ENCODE results near the gene CASP2. TPM values are rescaled to one million over a fixed set of nuclear protein-coding genes. Genes with fewer than 3 reads are reported as not detected.

The CASP2 gene
- polyA plus RNA-seq, result 1 to 10 TPM; 6.6 to 7.2 TPM

- peak within 1 kb of the TSS; percentile 71 to 91 for H3K27ac ChIP-seq (ENCODE audit: low read depth in 2 of 2, low read length in 1 of 2)
- H3K27me3 ChIP-seq (ENCODE audit: control insufficient read depth in 1 of 2, insufficient read depth in 2 of 2, low read length in 2 of 2), result no peaks in the 10 kb centered on the region
- H3K4me1 ChIP-seq (ENCODE audit: control insufficient read depth in 2 of 2, insufficient read depth in 2 of 2, low read length in 1 of 2), result peaks cover 0 to 5% of the 10 kb centered on the region in 2 donors
- H3K36me3 ChIP-seq (ENCODE audit: control insufficient read depth in 2 of 2, insufficient read depth in 2 of 2, low read length in 1 of 2), result peaks cover 6 to 8% of the 10 kb centered on the region in 2 donors
- H3K9me3 ChIP-seq (ENCODE audit: control insufficient read depth in 2 of 2, insufficient read depth in 1 of 2, low read depth in 1 of 2, low read length in 1 of 2), result no peaks in the 10 kb centered on the region
- WGBS, 2 donors, result 2 to 4% methylated on average over 76 to 84 of the region's 84 CpGs
- peak within 1 kb of the TSS; percentile 85 for H3K4me3 ChIP-seq (ENCODE audit: low read depth in 1 of 2, low read length in 2 of 2)
Measured at GRCh38 chr7:143287935-143288826, at the start of gene CASP2. CASP2 (plus strand) TSS chr7:143288351; CDS start chr7:143288456, 105 bp downstream.

GRCh38 chr7:143239813-143240212, 48.3 kb upstream of the CASP2 start:
- Histone ChIP-seq H3K27ac (ENCODE audit: low read depth in 2 of 2, low read length in 1 of 2) (no peak overlapping the region), H3K9me3 (ENCODE audit: control insufficient read depth in 2 of 2, insufficient read depth in 1 of 2, low read depth in 1 of 2, low read length in 1 of 2) (no peaks in the 10 kb centered on the region), H3K27me3 (ENCODE audit: control insufficient read depth in 1 of 2, insufficient read depth in 2 of 2, low read length in 2 of 2) (no peaks in the 10 kb centered on the region), H3K4me1 (ENCODE audit: control insufficient read depth in 2 of 2, insufficient read depth in 2 of 2, low read length in 1 of 2) (no peaks in the 10 kb centered on the region), H3K4me3 (ENCODE audit: low read depth in 1 of 2, low read length in 2 of 2) (no peak overlapping the region), H3K36me3 (ENCODE audit: control insufficient read depth in 2 of 2, insufficient read depth in 2 of 2, low read length in 1 of 2) (no peaks in the 10 kb centered on the region)

GRCh38 chr7:143240291-143241168, 47.6 kb upstream of the CASP2 start:
- Histone ChIP-seq H3K9me3 (ENCODE audit: control insufficient read depth in 2 of 2, insufficient read depth in 1 of 2, low read depth in 1 of 2, low read length in 1 of 2) (no peaks in the 10 kb centered on the region), H3K36me3 (ENCODE audit: control insufficient read depth in 2 of 2, insufficient read depth in 2 of 2, low read length in 1 of 2) (no peaks in the 10 kb centered on the region), H3K27ac (ENCODE audit: low read depth in 2 of 2, low read length in 1 of 2) (no peak overlapping the region), H3K27me3 (ENCODE audit: control insufficient read depth in 1 of 2, insufficient read depth in 2 of 2, low read length in 2 of 2) (no peaks in the 10 kb centered on the region), H3K4me1 (ENCODE audit: control insufficient read depth in 2 of 2, insufficient read depth in 2 of 2, low read length in 1 of 2) (no peaks in the 10 kb centered on the region), H3K4me3 (ENCODE audit: low read depth in 1 of 2, low read length in 2 of 2) (no peak overlapping the region)
- WGBS, 2 donors, result 20 to 22% methylated on average over 9 of the region's 9 CpGs

GRCh38 chr7:143242306-143242705, 45.8 kb upstream of the CASP2 start:
- no peaks in the 10 kb centered on the region for H3K36me3 ChIP-seq (ENCODE audit: control insufficient read depth in 2 of 2, insufficient read depth in 2 of 2, low read length in 1 of 2)
- no peaks in the 10 kb centered on the region for H3K4me1 ChIP-seq (ENCODE audit: control insufficient read depth in 2 of 2, insufficient read depth in 2 of 2, low read length in 1 of 2)
- no peaks in the 10 kb centered on the region for H3K9me3 ChIP-seq (ENCODE audit: control insufficient read depth in 2 of 2, insufficient read depth in 1 of 2, low read depth in 1 of 2, low read length in 1 of 2)
- H3K27me3 ChIP-seq (ENCODE audit: control insufficient read depth in 1 of 2, insufficient read depth in 2 of 2, low read length in 2 of 2), result no peaks in the 10 kb centered on the region
- no peak overlapping the region for H3K27ac ChIP-seq (ENCODE audit: low read depth in 2 of 2, low read length in 1 of 2)
- no peak overlapping the region for H3K4me3 ChIP-seq (ENCODE audit: low read depth in 1 of 2, low read length in 2 of 2)
- 84% methylated on average over 11 of the region's 11 CpGs for WGBS, 2 donors

GRCh38 chr7:143243111-143243510, 45.0 kb upstream of the CASP2 start:
- WGBS, 2 donors, result 46 to 58% methylated on average over 7 of the region's 7 CpGs

GRCh38 chr7:143243614-143244013, 44.5 kb upstream of the CASP2 start:
- WGBS, 2 donors, result 46 to 63% methylated on average over 3 of the region's 3 CpGs
- H3K27me3 ChIP-seq (ENCODE audit: control insufficient read depth in 1 of 2, insufficient read depth in 2 of 2, low read length in 2 of 2), result no peaks in the 10 kb centered on the region
- no peaks in the 10 kb centered on the region for H3K36me3 ChIP-seq (ENCODE audit: control insufficient read depth in 2 of 2, insufficient read depth in 2 of 2, low read length in 1 of 2)
- H3K4me3 ChIP-seq (ENCODE audit: low read depth in 1 of 2, low read length in 2 of 2), result no peak overlapping the region
- no peaks in the 10 kb centered on the region for H3K4me1 ChIP-seq (ENCODE audit: control insufficient read depth in 2 of 2, insufficient read depth in 2 of 2, low read length in 1 of 2)
- no peak overlapping the region for H3K27ac ChIP-seq (ENCODE audit: low read depth in 2 of 2, low read length in 1 of 2)
- H3K9me3 ChIP-seq (ENCODE audit: control insufficient read depth in 2 of 2, insufficient read depth in 1 of 2, low read depth in 1 of 2, low read length in 1 of 2), result no peaks in the 10 kb centered on the region

More at GRCh38 chr7:143243111-143243510, 45.0 kb upstream of the CASP2 start:
- Histone ChIP-seq H3K4me3 (ENCODE audit: low read depth in 1 of 2, low read length in 2 of 2) (no peak overlapping the region), H3K9me3 (ENCODE audit: control insufficient read depth in 2 of 2, insufficient read depth in 1 of 2, low read depth in 1 of 2, low read length in 1 of 2) (no peaks in the 10 kb centered on the region), H3K4me1 (ENCODE audit: control insufficient read depth in 2 of 2, insufficient read depth in 2 of 2, low read length in 1 of 2) (no peaks in the 10 kb centered on the region), H3K27ac (ENCODE audit: low read depth in 2 of 2, low read length in 1 of 2) (no peak overlapping the region), H3K27me3 (ENCODE audit: control insufficient read depth in 1 of 2, insufficient read depth in 2 of 2, low read length in 2 of 2) (no peaks in the 10 kb centered on the region), H3K36me3 (ENCODE audit: control insufficient read depth in 2 of 2, insufficient read depth in 2 of 2, low read length in 1 of 2) (no peaks in the 10 kb centered on the region)

GRCh38 chr7:143244321-143244720, 43.8 kb upstream of the CASP2 start:
- Histone ChIP-seq H3K36me3 (ENCODE audit: control insufficient read depth in 2 of 2, insufficient read depth in 2 of 2, low read length in 1 of 2) (no peaks in the 10 kb centered on the region), H3K4me1 (ENCODE audit: control insufficient read depth in 2 of 2, insufficient read depth in 2 of 2, low read length in 1 of 2) (no peaks in the 10 kb centered on the region), H3K4me3 (ENCODE audit: low read depth in 1 of 2, low read length in 2 of 2) (no peak overlapping the region), H3K9me3 (ENCODE audit: control insufficient read depth in 2 of 2, insufficient read depth in 1 of 2, low read depth in 1 of 2, low read length in 1 of 2) (no peaks in the 10 kb centered on the region), H3K27me3 (ENCODE audit: control insufficient read depth in 1 of 2, insufficient read depth in 2 of 2, low read length in 2 of 2) (no peaks in the 10 kb centered on the region), H3K27ac (ENCODE audit: low read depth in 2 of 2, low read length in 1 of 2) (no peak overlapping the region)
- WGBS, 2 donors, result 46 to 51% methylated on average over 1 of the region's 1 CpG

- no peaks in the 10 kb centered on the region for H3K27me3 ChIP-seq (ENCODE audit: control insufficient read depth in 1 of 2, insufficient read depth in 2 of 2, low read length in 2 of 2)
- 45 to 49% methylated on average over 3 of the region's 3 CpGs for WGBS, 2 donors
- no peak overlapping the region for H3K27ac ChIP-seq (ENCODE audit: low read depth in 2 of 2, low read length in 1 of 2)
- H3K36me3 ChIP-seq (ENCODE audit: control insufficient read depth in 2 of 2, insufficient read depth in 2 of 2, low read length in 1 of 2), result no peaks in the 10 kb centered on the region
- H3K9me3 ChIP-seq (ENCODE audit: control insufficient read depth in 2 of 2, insufficient read depth in 1 of 2, low read depth in 1 of 2, low read length in 1 of 2), result no peaks in the 10 kb centered on the region
- no peak overlapping the region for H3K4me3 ChIP-seq (ENCODE audit: low read depth in 1 of 2, low read length in 2 of 2)
- no peaks in the 10 kb centered on the region for H3K4me1 ChIP-seq (ENCODE audit: control insufficient read depth in 2 of 2, insufficient read depth in 2 of 2, low read length in 1 of 2)
Measured at GRCh38 chr7:143245123-143245522, 43.0 kb upstream of the CASP2 start.

- no peaks in the 10 kb centered on the region for H3K36me3 ChIP-seq (ENCODE audit: control insufficient read depth in 2 of 2, insufficient read depth in 2 of 2, low read length in 1 of 2)
- no peak overlapping the region for H3K27ac ChIP-seq (ENCODE audit: low read depth in 2 of 2, low read length in 1 of 2)
- H3K4me3 ChIP-seq (ENCODE audit: low read depth in 1 of 2, low read length in 2 of 2), result no peak overlapping the region
- no peaks in the 10 kb centered on the region for H3K4me1 ChIP-seq (ENCODE audit: control insufficient read depth in 2 of 2, insufficient read depth in 2 of 2, low read length in 1 of 2)
- WGBS, 2 donors, result 28 to 71% methylated on average over 1 of the region's 1 CpG
- no peaks in the 10 kb centered on the region for H3K27me3 ChIP-seq (ENCODE audit: control insufficient read depth in 1 of 2, insufficient read depth in 2 of 2, low read length in 2 of 2)
- no peaks in the 10 kb centered on the region for H3K9me3 ChIP-seq (ENCODE audit: control insufficient read depth in 2 of 2, insufficient read depth in 1 of 2, low read depth in 1 of 2, low read length in 1 of 2)
Measured at GRCh38 chr7:143247372-143247771, 40.8 kb upstream of the CASP2 start.

Measured in esophagus (tissue), 2 donors.